ENCODE results near the gene IGF2BP3.

- TF ChIP-seq EZH2phosphoT487 (IDR thresholded peaks at IDR 0.05; ENCODE audit: borderline replicate concordance, low read depth, low read length) = no peak
- no peak for TF ChIP-seq CTCF (conservative IDR thresholded peaks at IDR 0.05; ENCODE audit: low read length)
Observed at GRCh38 chr7:23378996-23379395, 91.3 kb downstream of the IGF2BP3 start.
